IMR-90 (cell line): ENCODE results near the gene GATA3. TPM values are rescaled to one million over a fixed set of nuclear protein-coding genes. Genes with fewer than 3 reads are reported as not detected.

Experiments used
- ATAC-seq: fragments of 200-7000 bp; cut with Tn5 transposase; 2 replicates; pipeline ENCODE4 v1.9.1; 2020; ENCODE audit warnings: low read depth, mild to moderate bottlenecking, moderate library complexity
- BruUV-seq: library from RNA; stranded (reverse); fragments of 400-500 nt; replicated peaks from 2 replicates; lab custom pipeline; 2021; lab: Mats Ljungman, UMichigan
- CTCF ChIA-PET: fragments of 300-600 bp; formaldehyde crosslinking; extraction: SDS; loops from one replicate; lab custom pipeline; 2021; ENCODE audit warnings: antibody characterized with exemption; lab: Yijun Ruan, JAX
- POLR2A ChIA-PET: fragments of 300-600 bp; sonication (Branson Sonifier 250); formaldehyde crosslinking; loops from one replicate; lab custom pipeline; 2022; ENCODE audit warnings: antibody characterized with exemption; ENCODE audit not compliant: unreplicated experiment; lab: Charles Lee
- DNase-seq: peaks from one replicate; pipeline ENCODE4 v3.0.0; 2013
- H2AFZ ChIP-seq: replicated peaks from 2 replicates; pipeline ENCODE3; 2013; ENCODE audit warnings: low read length, mild to moderate bottlenecking; ENCODE audit not compliant: poor library complexity
- H2AK5ac ChIP-seq: 2 replicates; pipeline ENCODE4 v1.6.1; 2013; ENCODE audit warnings: low read depth, low read length, inconsistent platforms
- H2AK9ac ChIP-seq: replicated peaks from 2 replicates; pipeline ENCODE3; 2013; ENCODE audit warnings: mild to moderate bottlenecking, low read depth, low read length, moderate library complexity; ENCODE audit not compliant: poor library complexity
- H2BK120ac ChIP-seq: 2 replicates; pipeline ENCODE4 v1.6.1; 2013; ENCODE audit warnings: low read depth, low read length, inconsistent platforms
- H2BK15ac ChIP-seq: 3 replicates; pipeline ENCODE4 v1.6.1; 2013; ENCODE audit warnings: low read depth, low read length, inconsistent platforms
- H2BK20ac ChIP-seq: 2 replicates; pipeline ENCODE4 v1.6.1; 2013; ENCODE audit warnings: low read depth, mild to moderate bottlenecking, inconsistent platforms, low read length, moderate library complexity
- H2BK5ac ChIP-seq: 2 replicates; pipeline ENCODE4 v1.6.1; 2013; ENCODE audit warnings: mild to moderate bottlenecking, low read depth, low read length, inconsistent platforms; ENCODE audit not compliant: poor library complexity, severe bottlenecking
- H3K14ac ChIP-seq: replicated peaks from 2 replicates; pipeline ENCODE4 v1.6.1; 2013; ENCODE audit warnings: low read depth, low read length, inconsistent platforms
- H3K18ac ChIP-seq: 2 replicates; pipeline ENCODE4 v1.6.1; 2013; ENCODE audit warnings: low read depth, low read length, control low read depth
- H3K23ac ChIP-seq: 2 replicates; pipeline ENCODE4 v1.6.1; 2013; ENCODE audit warnings: low read depth, low read length, inconsistent platforms
- H3K27ac ChIP-seq: 2 replicates; pipeline ENCODE4 v1.5.1; 2013; ENCODE audit warnings: mild to moderate bottlenecking, control low read depth, low read length; ENCODE audit not compliant: insufficient read depth
- H3K27me3 ChIP-seq: 2 replicates; pipeline ENCODE4 v1.6.1; 2013; ENCODE audit warnings: low read length; ENCODE audit not compliant: control insufficient read depth, insufficient read depth
- H3K36me3 ChIP-seq: 2 replicates; pipeline ENCODE4 v1.6.1; 2013; ENCODE audit warnings: low read length, mixed read lengths; ENCODE audit not compliant: control insufficient read depth, insufficient read depth
- H3K4ac ChIP-seq: 2 replicates; pipeline ENCODE4 v1.6.1; 2013; ENCODE audit warnings: low read depth, low read length, inconsistent platforms
- H3K4me1 ChIP-seq: 2 replicates; pipeline ENCODE4 v1.6.1; 2013; ENCODE audit warnings: low read length, mixed read lengths; ENCODE audit not compliant: control insufficient read depth, insufficient read depth
- H3K4me2 ChIP-seq: 2 replicates; pipeline ENCODE4 v1.6.1; 2013; ENCODE audit warnings: low read depth, mild to moderate bottlenecking, control low read depth, low read length, moderate library complexity
- H3K4me3 ChIP-seq: 2 replicates; pipeline ENCODE4 v1.5.1; 2013; ENCODE audit warnings: low read depth, mild to moderate bottlenecking, control low read depth, low read length, moderate library complexity; ENCODE audit not compliant: insufficient read depth
- H3K56ac ChIP-seq: 2 replicates; pipeline ENCODE4 v1.6.1; 2013; ENCODE audit warnings: low read length, inconsistent platforms; ENCODE audit not compliant: insufficient read depth; ENCODE audit errors: extremely low read depth
- H3K79me1 ChIP-seq, 2 experiments: 2 replicates each; pipeline ENCODE4 v1.6.1; 2013; ENCODE audit warnings: low read length in 2 of 2, inconsistent platforms in 1 of 2, low read depth in 1 of 2
- H3K9ac ChIP-seq: 2 replicates; pipeline ENCODE4 v1.6.1; 2013; ENCODE audit warnings: low read depth, low read length, control low read depth
- H3K9me1 ChIP-seq: 2 replicates; pipeline ENCODE4 v1.6.1; 2013; ENCODE audit warnings: low read length, inconsistent platforms; ENCODE audit not compliant: insufficient read depth
- H3K9me3 ChIP-seq: 2 replicates; pipeline ENCODE4 v1.6.1; 2013; ENCODE audit warnings: low read length; ENCODE audit not compliant: control insufficient read depth, insufficient read depth
- H4K20me1 ChIP-seq: 2 replicates; pipeline ENCODE4 v1.6.1; 2013; ENCODE audit warnings: low read length, inconsistent platforms; ENCODE audit not compliant: insufficient read depth
- H4K5ac ChIP-seq: 2 replicates; pipeline ENCODE4 v1.6.1; 2013; ENCODE audit warnings: mild to moderate bottlenecking, low read depth, low read length, control low read depth
- H4K8ac ChIP-seq, 2 experiments: 2 replicates each; pipeline ENCODE4 v1.6.1; 2013; ENCODE audit warnings: low read depth in 2 of 2, low read length in 2 of 2, control low read depth in 1 of 2, inconsistent platforms in 1 of 2
- H4K91ac ChIP-seq: 2 replicates; pipeline ENCODE4 v1.6.1; 2013; ENCODE audit warnings: low read depth, low read length, inconsistent platforms; ENCODE audit not compliant: insufficient read depth
- BHLHE40 ChIP-seq: fragments of 150-350 bp; IDR thresholded peaks from 2 replicates; pipeline ENCODE4 v1.6.1; 2016; ENCODE audit warnings: mild to moderate bottlenecking, low read depth, low read length
- CEBPB ChIP-seq: IDR thresholded peaks from 2 replicates; pipeline ENCODE4 v1.6.1; 2012; ENCODE audit warnings: low read depth, low read length, improper control_type of control experiment
- CHD1 ChIP-seq: IDR thresholded peaks from 2 replicates; pipeline ENCODE4 v1.6.1; 2012; ENCODE audit warnings: low read depth, low read length, improper control_type of control experiment
- FOS ChIP-seq: fragments of 150-350 bp; IDR thresholded peaks from 2 replicates; pipeline ENCODE4 v1.6.1; 2016; ENCODE audit warnings: low read depth, low read length
- MAFK ChIP-seq: IDR thresholded peaks from 2 replicates; pipeline ENCODE4 v1.6.1; 2012; ENCODE audit warnings: low read depth, low read length, improper control_type of control experiment
- MAZ ChIP-seq: IDR thresholded peaks from 2 replicates; pipeline ENCODE4 v1.6.1; 2012; ENCODE audit warnings: low read depth, mild to moderate bottlenecking, low read length, improper control_type of control experiment, moderate library complexity, borderline replicate concordance
- MXI1 ChIP-seq: IDR thresholded peaks from 2 replicates; pipeline ENCODE4 v1.6.1; 2012; ENCODE audit warnings: low read depth, mild to moderate bottlenecking, low read length, moderate library complexity, borderline replicate concordance
- NFE2L2 ChIP-seq: fragments of 150-350 bp; IDR thresholded peaks from 2 replicates; pipeline ENCODE4 v1.6.1; 2016; ENCODE audit warnings: low read depth, mild to moderate bottlenecking, low read length
- POLR2A ChIP-seq: IDR thresholded peaks from 2 replicates; pipeline ENCODE4 v1.6.1; 2012; ENCODE audit warnings: mild to moderate bottlenecking, low read depth, low read length
- RAD21 ChIP-seq: IDR thresholded peaks from 2 replicates; pipeline ENCODE4 v1.6.1; 2012; ENCODE audit warnings: low read length, improper control_type of control experiment
- RCOR1 ChIP-seq: IDR thresholded peaks from 2 replicates; pipeline ENCODE4 v1.6.1; 2012; ENCODE audit warnings: mild to moderate bottlenecking, low read length, improper control_type of control experiment; ENCODE audit not compliant: insufficient replicate concordance
- SMC3 ChIP-seq: fragments of 150-350 bp; IDR thresholded peaks from 2 replicates; pipeline ENCODE4 v1.6.1; 2016; ENCODE audit warnings: low read depth, mild to moderate bottlenecking, antibody characterized with exemption, low read length, moderate library complexity
- WGBS, 2 experiments: methylation state at CpG; one replicate each; pipeline versions ENCODE4 v1.1.5 to v1.1.7; 2013; ENCODE audit warnings: missing lambda C conversion rate in 2 of 2; ENCODE audit not compliant: insufficient read length in 1 of 2; ENCODE audit errors: extremely low coverage in 2 of 2; 5-methylcytosine and 5-hydroxymethylcytosine counted together
- dilution Hi-C: fragments of 300-500 bp; cut with HindIII; formaldehyde crosslinking; loops from one replicate; pipeline ENCODE4 v1.14.3; 2018; ENCODE audit warnings: low sequenced_read_pairs; ENCODE audit not compliant: unreplicated experiment
- in situ Hi-C: fragments of 300-500 bp; cut with MboI; formaldehyde crosslinking; loops from 3 replicates; pipeline ENCODE4 v1.14.3; 2019; ENCODE audit warnings: low sequenced_read_pairs, inconsistent platforms, mixed read lengths
- intact Hi-C: fragments of 100-400 bp; cut with micrococcal nuclease; formaldehyde crosslinking; loops from 2 replicates; pipeline ENCODE4 v1.10.0; 2022
- polyA plus RNA-seq, 3 experiments: library from polyadenylated mRNA; depleted of rRNA; stranded (reverse); fragments of >200 nt; gene quantifications; 2 replicates each; pipeline ENCODE4 v1.2.3, GENCODE V29; 2012; ENCODE audit warnings: low replicate concordance in 1 of 3
- total RNA-seq: library from RNA; depleted of rRNA; stranded (reverse); fragments of >200 nt; gene quantifications from 2 replicates; pipeline ENCODE4 v1.2.3, GENCODE V29; 2012
- TF ChIP-seq, protein P1 (sequence below): conservative IDR thresholded peaks from 2 replicates; pipeline ENCODE4 v1.5.1; 2012; ENCODE audit warnings: mild to moderate bottlenecking, low read depth, low read length, improper control_type of control experiment
- TF ChIP-seq, protein P2 (sequence below): fragments of 150-350 bp; IDR thresholded peaks from 2 replicates; pipeline ENCODE4 v1.6.1; 2016; ENCODE audit warnings: low read depth, mild to moderate bottlenecking, low read length, moderate library complexity, borderline replicate concordance

Gene GATA3
- total and polyA plus RNA-seq, 2 of the 4 experiments (the other 2 are of a cell fraction) = 0.21 TPM; not detected in 1

DNA sequence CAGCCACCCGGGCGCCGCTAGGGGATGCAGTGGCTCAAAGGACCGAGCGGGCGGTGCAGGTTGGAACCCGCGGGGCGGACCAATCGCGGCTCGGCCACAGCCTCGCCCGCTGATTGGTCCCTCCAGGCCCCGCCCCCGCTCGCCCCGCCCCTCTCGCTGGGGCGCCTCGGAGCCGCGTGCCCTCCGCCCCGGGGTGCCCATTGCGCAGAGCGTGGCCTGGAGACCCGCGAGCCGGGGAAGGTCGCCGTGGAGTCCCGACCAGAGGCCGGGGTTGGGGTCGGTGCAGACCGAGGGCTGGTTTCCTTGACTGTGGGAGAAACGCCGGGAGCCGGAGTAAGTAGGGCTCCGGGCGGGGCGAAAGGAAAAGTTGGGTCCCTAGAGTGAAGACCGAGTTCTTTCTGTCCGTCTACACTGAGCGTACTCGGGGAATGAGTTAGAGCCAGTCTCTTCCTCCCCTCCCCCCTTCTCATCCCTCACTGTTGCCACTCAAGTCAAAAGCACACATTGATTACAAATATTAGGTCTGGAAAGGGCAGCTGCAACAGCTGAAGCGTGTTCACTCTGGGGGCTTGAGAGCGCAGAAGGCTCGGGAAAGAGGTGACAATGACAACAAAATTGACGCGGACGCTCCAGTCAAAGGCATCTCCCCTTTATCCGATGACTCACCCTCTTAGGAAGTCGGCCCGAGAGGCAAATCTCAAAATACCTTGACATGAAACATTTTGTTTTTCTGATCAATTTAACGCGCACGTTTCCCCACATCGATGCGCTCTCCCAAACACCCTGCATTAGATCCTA, 843 bp upstream of the GATA3 start (continued):
- TF ChIP-seq CEBPB (no peak), CHD1 (no peak)

DNA sequence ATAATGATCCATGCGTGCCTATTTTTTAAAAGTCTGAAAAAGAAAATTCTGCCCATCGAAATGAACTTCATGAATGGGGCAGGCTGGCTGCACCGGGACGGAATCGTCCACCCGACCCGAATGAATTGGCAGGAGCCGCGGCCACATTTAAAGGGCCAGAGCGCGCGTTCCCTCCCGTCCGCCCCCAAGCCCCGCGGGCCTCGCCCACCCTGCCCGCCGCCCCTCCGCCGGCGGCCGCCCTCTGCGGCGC, 319 bp upstream of the GATA3 start:
- Histone ChIP-seq H3K4me3 (peak overlapping the region; percentile 52), H3K4me1 (no peaks in the 10 kb centered on the region; the same call in 1 of the 2 replicates), H3K14ac (no peak overlapping the region), H2AK5ac (no peak overlapping the region), H4K5ac (no peak overlapping the region), H3K27me3 (peaks cover 86% of the 10 kb centered on the region), H3K4me2 (peak overlapping the region; percentile 99), H2BK15ac (no peak overlapping the region), H4K20me1 (no peaks in the 10 kb centered on the region), H3K18ac (no peak overlapping the region), H3K56ac (no peak overlapping the region), H3K36me3 (no peaks in the 10 kb centered on the region), H2BK20ac (no peak overlapping the region), H3K9ac (no peak overlapping the region), H4K91ac (no peak overlapping the region), H4K8ac (no peak overlapping the region), H3K4ac (no peak overlapping the region), H3K9me3 (peaks cover 4% of the 10 kb centered on the region; the same call in 1 of the 2 replicates), H3K27ac (no peak overlapping the region), H2BK120ac (no peak overlapping the region), H3K23ac (0 out of 2 replicates have a peak overlapping the region, but pooled peaks have one; percentile 3), H2AK9ac (no peak overlapping the region), H3K79me1 (no peaks in the 10 kb centered on the region), H3K9me1 (no peaks in the 10 kb centered on the region), H2AFZ (peak overlapping the region; percentile 84), H2BK5ac (no peak overlapping the region)
- WGBS, 2 experiments = 0% methylated on average over 10 of the region's 25 CpGs; no CpG with 5 or more reads in 1 of the 2 experiments
- intact Hi-C loops (loop anchor here (5.0 kb wide), 2 partner anchors 167 to 182 kb away; no protein-coding TSS in a partner anchor), in situ Hi-C loops (no loop called here), dilution Hi-C loops (no loop called here)
- ATAC-seq (peak; percentile 7), DNase-seq (no peak)
- no TSS peak for BruUV-seq
- ChIA-PET POLR2A (no interaction called here), CTCF (no interaction called here)
- no peak for TF ChIP-seq FOS
- TF ChIP-seq RCOR1 = no peak
- TF ChIP-seq SMC3 = no peak
- TF ChIP-seq BHLHE40 = no peak
- TF ChIP-seq, protein P1, sequence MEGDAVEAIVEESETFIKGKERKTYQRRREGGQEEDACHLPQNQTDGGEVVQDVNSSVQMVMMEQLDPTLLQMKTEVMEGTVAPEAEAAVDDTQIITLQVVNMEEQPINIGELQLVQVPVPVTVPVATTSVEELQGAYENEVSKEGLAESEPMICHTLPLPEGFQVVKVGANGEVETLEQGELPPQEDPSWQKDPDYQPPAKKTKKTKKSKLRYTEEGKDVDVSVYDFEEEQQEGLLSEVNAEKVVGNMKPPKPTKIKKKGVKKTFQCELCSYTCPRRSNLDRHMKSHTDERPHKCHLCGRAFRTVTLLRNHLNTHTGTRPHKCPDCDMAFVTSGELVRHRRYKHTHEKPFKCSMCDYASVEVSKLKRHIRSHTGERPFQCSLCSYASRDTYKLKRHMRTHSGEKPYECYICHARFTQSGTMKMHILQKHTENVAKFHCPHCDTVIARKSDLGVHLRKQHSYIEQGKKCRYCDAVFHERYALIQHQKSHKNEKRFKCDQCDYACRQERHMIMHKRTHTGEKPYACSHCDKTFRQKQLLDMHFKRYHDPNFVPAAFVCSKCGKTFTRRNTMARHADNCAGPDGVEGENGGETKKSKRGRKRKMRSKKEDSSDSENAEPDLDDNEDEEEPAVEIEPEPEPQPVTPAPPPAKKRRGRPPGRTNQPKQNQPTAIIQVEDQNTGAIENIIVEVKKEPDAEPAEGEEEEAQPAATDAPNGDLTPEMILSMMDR = no peak
- no peak for TF ChIP-seq MAFK
- TF ChIP-seq NFE2L2 = no peak
- TF ChIP-seq CEBPB = no peak
- TF ChIP-seq MXI1 = no peak
- no peak for TF ChIP-seq RAD21
- TF ChIP-seq, protein P2, sequence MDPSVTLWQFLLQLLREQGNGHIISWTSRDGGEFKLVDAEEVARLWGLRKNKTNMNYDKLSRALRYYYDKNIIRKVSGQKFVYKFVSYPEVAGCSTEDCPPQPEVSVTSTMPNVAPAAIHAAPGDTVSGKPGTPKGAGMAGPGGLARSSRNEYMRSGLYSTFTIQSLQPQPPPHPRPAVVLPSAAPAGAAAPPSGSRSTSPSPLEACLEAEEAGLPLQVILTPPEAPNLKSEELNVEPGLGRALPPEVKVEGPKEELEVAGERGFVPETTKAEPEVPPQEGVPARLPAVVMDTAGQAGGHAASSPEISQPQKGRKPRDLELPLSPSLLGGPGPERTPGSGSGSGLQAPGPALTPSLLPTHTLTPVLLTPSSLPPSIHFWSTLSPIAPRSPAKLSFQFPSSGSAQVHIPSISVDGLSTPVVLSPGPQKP = no peak
- TF ChIP-seq POLR2A = no peak
- TF ChIP-seq CHD1 = no peak
- TF ChIP-seq MAZ = no peak
